Occipital lobe (tissue), 2 donors: ENCODE results near the gene HYCC1. TPM values are rescaled to one million over a fixed set of nuclear protein-coding genes. Genes with fewer than 3 reads are reported as not detected.

ENCODE experiments used
- DNase-seq: peaks from one replicate; lab custom pipeline; 2025; lab: John Stamatoyannopoulos, UW
- total RNA-seq: library from RNA; depleted of rRNA; stranded (reverse); fragments of >200 nt; gene quantifications from one replicate; pipeline ENCODE4 v1.2.3, GENCODE V29; 2014

The HYCC1 gene
- total RNA-seq, 1 donor from 2014 or later = 168 TPM

- no peak for DNase-seq
These were observed 2.7 kb upstream of the HYCC1 start for GRCh38 chr7:23016345-23017253.

GRCh38 chr7:23014681-23015080 lies 751 bp upstream of the HYCC1 start:
- no peak for DNase-seq

DNA sequence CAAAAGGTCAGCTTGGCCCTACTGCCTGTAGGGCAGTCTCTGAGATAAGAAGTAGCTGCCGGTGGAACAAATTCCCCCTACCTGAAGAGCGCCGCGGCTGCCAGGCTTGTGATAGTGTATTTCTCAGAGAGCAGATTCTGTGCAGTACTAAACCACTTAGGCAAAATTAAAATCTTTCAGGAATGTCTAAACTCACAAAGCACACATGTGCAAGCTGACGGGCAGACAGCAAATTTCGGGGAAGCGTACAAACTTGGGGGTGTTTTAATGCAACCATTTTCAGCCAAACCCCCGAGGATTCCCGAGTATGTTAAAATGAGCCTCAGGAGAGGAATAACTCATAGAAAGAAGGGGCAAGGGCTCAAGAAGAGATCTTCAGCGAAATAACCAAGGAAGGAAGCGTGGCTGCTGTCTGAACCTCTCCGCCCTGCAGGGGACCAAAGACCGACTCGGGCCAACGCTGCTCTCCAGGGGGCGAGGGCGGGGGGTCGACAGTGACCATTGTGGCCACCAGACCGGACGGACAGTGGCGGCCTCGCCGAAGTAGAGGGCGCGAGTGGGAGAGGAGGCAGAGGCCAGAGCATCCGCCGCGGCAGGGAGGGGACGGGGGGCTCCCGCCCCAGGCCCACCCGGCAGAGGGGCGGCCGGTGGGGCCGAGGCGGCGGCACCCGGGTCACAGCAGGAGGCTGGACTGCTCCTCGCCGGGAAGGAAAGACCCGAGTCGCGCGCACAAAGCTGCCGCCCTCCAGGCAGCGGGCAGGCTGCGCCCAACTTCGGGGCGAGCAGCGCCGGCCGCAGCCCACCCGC lies 819 bp downstream of the HYCC1 start:
- no peak for DNase-seq

- no peak for DNase-seq
These were observed 1.7 kb downstream of the HYCC1 start for GRCh38 chr7:23012186-23012585.

DNA sequence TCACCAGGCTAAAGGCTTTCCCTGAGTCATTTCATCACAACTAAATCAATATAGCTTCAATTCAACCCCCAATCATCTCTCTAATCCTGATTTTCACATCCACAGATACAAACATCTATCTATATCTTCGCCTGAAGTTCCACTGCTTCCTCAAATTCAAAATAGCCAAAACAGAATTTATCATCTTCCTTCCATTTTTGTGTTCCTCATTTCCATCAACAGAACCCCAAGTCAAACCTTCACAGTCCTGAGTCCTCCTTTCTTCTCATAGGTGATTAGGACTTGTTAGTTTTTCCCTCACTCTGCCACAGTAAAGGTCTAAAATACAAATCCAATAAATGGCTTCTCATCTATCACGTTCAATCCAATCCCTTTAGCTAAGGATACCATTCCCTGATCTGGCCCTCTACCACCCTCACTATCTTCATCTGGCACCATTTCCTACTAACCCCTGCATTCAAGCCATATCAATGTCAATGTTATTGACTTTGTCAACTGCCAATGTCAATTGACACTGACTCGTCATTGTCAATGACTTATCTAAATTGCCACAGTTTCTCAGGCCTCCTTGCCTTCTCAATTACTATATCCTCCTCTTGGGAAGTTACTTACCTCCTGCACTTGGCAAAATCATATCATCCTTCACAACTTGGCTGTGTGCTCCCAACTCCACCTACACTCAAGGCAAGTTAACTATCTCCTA lies 2.6 kb downstream of the HYCC1 start:
- DNase-seq = no peak

DNA sequence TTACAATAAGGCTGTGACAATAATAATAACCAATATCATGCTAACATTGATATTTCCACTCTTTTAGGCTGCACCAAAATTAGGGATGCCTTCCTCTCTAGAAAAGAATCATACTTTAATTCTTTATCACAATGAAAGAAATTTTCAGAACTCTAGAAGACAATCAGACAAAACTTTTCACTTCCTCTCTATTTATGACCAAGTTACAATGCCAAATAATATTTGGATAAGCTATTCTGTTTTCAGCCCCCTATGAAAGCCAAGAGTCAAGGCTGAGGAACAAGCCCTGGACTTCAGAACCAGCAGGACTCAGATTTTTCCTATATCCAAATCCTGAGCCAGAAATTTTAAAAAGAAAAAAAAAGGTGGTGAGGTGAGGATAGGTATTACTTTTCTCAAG lies 4.6 kb downstream of the HYCC1 start:
- no peak for DNase-seq

- no peak for DNase-seq
These were observed 9.7 kb downstream of the HYCC1 start for GRCh38 chr7:23004247-23004520.

- no peak for DNase-seq
These were observed 10.3 kb downstream of the HYCC1 start for GRCh38 chr7:23003505-23004246.

GRCh38 chr7:23002698-23003097 lies 11.2 kb downstream of the HYCC1 start:
- DNase-seq = no peak

- DNase-seq = no peak
These were observed 12.3 kb downstream of the HYCC1 start for GRCh38 chr7:23001610-23002009.

DNA sequence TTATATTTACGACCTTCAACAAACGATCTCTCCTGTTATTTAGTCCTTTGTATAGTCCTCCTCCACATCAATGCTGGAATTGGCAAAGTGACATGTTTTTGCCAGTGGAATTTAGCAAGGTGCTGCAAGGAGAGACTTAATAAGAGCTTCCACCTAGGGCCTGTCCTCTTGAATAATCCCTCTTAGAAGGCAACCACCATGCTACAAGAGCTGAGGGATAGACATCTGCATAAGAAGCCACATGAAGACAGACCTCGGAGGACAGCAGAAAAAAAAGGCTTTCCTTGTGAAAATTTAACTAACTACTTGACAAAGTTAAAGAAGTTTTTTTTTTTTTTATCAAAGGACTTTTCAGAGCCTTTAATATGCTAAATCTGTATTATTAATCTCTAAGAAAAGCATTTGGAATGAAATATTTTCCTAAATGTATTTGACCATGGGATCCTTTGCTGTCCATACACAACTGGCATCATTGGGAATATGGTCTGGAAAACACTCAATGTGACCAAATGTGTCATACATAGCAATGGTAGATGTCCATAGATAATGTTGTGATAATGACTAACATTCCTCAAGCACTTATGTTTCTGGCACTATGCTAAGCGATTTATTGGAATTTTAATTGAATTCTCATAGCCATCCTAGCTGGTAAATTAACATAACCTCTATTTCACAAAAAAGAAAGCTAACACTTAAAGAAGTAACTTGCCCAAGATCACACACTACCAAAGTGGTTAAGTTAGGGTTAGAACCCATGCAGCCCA lies 13.2 kb downstream of the HYCC1 start:
- no peak for DNase-seq

- no peak for DNase-seq
These were observed 15.4 kb downstream of the HYCC1 start for GRCh38 chr7:22998519-22998896.

DNA sequence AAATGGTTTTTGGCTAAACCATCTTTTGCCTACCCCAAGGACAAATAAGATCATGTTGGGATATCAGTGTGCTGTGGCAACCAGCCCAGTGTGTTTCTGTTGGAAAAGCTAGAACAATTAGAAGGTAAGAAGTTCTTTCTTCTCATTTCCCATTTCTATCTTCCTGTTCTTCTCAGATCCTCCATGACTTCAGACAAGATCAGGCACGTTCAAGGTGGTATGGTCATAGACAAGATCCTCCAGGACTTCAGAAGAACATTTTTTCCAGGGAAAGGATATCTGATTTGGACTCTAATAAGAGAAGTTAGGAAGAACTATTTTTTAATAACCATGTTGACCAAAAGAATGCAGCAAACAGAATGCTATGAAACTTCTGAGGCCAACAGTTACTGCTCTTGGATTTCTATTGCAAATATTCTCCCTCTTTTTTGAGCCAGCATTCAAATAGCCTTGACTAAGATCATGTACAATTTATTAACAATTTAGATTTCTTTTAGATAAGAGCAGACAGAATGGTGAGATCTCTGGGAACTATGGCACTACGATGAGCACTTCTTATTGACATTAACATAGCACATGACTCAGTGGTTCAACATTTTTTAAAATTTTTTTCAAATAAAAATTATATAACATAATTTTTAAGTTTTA lies 15.9 kb downstream of the HYCC1 start:
- DNase-seq = no peak

- no peak for DNase-seq
These were observed 17.5 kb downstream of the HYCC1 start for GRCh38 chr7:22996470-22996869.

DNA sequence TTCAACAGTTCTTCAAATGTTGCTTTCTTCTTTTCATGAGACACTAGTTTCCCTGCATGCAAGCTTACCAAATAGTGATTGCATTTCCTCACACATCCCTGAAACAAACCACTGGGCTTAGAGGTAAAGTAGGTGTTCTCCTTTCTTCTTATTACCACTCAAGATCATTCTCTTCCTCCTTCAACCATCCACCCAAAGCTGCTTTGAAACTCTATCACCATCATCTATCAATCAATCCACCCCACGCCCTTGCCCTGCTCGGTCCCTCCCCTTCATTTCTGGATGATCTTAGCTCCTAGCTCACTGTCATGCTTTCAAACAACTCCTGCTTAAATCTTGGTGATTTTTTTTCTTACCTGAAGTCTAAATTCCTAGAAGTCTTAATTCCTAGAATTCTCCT lies 18.9 kb downstream of the HYCC1 start:
- DNase-seq = no peak

- no peak for DNase-seq
These were observed 20.8 kb downstream of the HYCC1 start for GRCh38 chr7:22992874-22993840.

- no peak for DNase-seq
These were observed 23.4 kb downstream of the HYCC1 start for GRCh38 chr7:22990588-22990949.

- no peak for DNase-seq
These were observed 24.0 kb downstream of the HYCC1 start for GRCh38 chr7:22989643-22990587.
